Measurements from ENCODE around the gene FAM111A.

DNA sequence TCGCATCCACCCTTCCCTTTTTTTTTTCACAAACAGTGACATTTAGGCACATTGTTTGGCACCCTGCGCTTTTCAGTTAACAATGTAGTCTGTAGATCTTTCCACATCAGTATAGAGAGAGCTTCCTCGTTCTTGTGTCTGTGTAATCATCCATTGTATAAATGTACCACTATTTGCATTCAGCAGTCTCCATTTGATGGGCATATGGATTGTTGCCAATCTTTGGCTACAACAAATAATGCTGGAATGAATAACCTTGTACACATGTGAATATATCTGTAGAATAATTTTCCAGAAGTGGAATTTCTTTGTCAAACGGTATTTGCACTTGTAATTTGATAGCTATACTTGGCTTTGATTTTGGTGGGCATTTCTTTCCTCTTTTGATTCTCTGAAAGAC is 52.9 kb downstream of the FAM111A start:
- TF ChIP-seq, protein P1, sequence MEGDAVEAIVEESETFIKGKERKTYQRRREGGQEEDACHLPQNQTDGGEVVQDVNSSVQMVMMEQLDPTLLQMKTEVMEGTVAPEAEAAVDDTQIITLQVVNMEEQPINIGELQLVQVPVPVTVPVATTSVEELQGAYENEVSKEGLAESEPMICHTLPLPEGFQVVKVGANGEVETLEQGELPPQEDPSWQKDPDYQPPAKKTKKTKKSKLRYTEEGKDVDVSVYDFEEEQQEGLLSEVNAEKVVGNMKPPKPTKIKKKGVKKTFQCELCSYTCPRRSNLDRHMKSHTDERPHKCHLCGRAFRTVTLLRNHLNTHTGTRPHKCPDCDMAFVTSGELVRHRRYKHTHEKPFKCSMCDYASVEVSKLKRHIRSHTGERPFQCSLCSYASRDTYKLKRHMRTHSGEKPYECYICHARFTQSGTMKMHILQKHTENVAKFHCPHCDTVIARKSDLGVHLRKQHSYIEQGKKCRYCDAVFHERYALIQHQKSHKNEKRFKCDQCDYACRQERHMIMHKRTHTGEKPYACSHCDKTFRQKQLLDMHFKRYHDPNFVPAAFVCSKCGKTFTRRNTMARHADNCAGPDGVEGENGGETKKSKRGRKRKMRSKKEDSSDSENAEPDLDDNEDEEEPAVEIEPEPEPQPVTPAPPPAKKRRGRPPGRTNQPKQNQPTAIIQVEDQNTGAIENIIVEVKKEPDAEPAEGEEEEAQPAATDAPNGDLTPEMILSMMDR (IDR thresholded peaks at IDR 0.05), result no peak
- TF ChIP-seq SIN3A (IDR thresholded peaks at IDR 0.05; ENCODE audit: borderline replicate concordance, insufficient read depth, low read depth, low read length) (no peak), TCF7L2 (IDR thresholded peaks at IDR 0.05; ENCODE audit: low read depth, low read length) (no peak), POLR2AphosphoS5 (IDR thresholded peaks at IDR 0.05; ENCODE audit: low read depth, low read length) (no peak)

Data from Panc1 (cell line).